NCI-H446 treated with DMSO at 0.1 percent for 48 hours (cell line): ENCODE measurements around the gene PARD3B.

Experiments used
- DNase-seq: peaks from one replicate; lab custom pipeline; 2025; lab: John Stamatoyannopoulos, UW

PARD3B gene

GRCh38 chr2:204705243-204705932 is 160.1 kb downstream of the PARD3B start:
- no peak for DNase-seq

GRCh38 chr2:204706939-204707338 is 161.7 kb downstream of the PARD3B start:
- no peak for DNase-seq

GRCh38 chr2:204713211-204713610 is 167.9 kb downstream of the PARD3B start:
- no peak for DNase-seq

- no peak for DNase-seq
These were observed 170.1 kb downstream of the PARD3B start for GRCh38 chr2:204715361-204715760.

GRCh38 chr2:204717591-204717990 is 172.3 kb downstream of the PARD3B start:
- no peak for DNase-seq

GRCh38 chr2:204718607-204719006 is 173.3 kb downstream of the PARD3B start:
- no peak for DNase-seq

- no peak for DNase-seq
These were observed 175.6 kb downstream of the PARD3B start for GRCh38 chr2:204720874-204721273.

GRCh38 chr2:204722207-204722606 is 176.9 kb downstream of the PARD3B start:
- no peak for DNase-seq

GRCh38 chr2:204722691-204723090 is 177.4 kb downstream of the PARD3B start:
- DNase-seq = no peak

- no peak for DNase-seq
These were observed 180.6 kb downstream of the PARD3B start for GRCh38 chr2:204725693-204726360.

GRCh38 chr2:204726831-204727230 is 181.6 kb downstream of the PARD3B start:
- no peak for DNase-seq

GRCh38 chr2:204727368-204727767 is 182.1 kb downstream of the PARD3B start:
- no peak for DNase-seq

GRCh38 chr2:204730603-204731002 is 185.3 kb downstream of the PARD3B start:
- DNase-seq = no peak

- no peak for DNase-seq
These were observed 186.7 kb downstream of the PARD3B start for GRCh38 chr2:204732019-204732418.

GRCh38 chr2:204737296-204737695 is 192.0 kb downstream of the PARD3B start:
- DNase-seq = no peak

GRCh38 chr2:204738721-204739120 is 193.4 kb downstream of the PARD3B start:
- no peak for DNase-seq

- no peak for DNase-seq
These were observed 198.2 kb downstream of the PARD3B start for GRCh38 chr2:204743393-204743960.

- DNase-seq = no peak
These were observed 199.2 kb downstream of the PARD3B start for GRCh38 chr2:204744506-204744905.

GRCh38 chr2:204748286-204748685 is 203.0 kb downstream of the PARD3B start:
- DNase-seq = no peak

- no peak for DNase-seq
These were observed 204.0 kb downstream of the PARD3B start for GRCh38 chr2:204749319-204749718.

GRCh38 chr2:204750389-204750788 is 205.1 kb downstream of the PARD3B start:
- no peak for DNase-seq

GRCh38 chr2:204751472-204751871 is 206.2 kb downstream of the PARD3B start:
- DNase-seq = no peak

- no peak for DNase-seq
These were observed 208.6 kb downstream of the PARD3B start for GRCh38 chr2:204753841-204754240.
